Testis (tissue), 3 donors: ENCODE data around the gene ZFP36L2. TPM values are rescaled to one million over a fixed set of nuclear protein-coding genes. Genes with fewer than 3 reads are reported as not detected.

Source experiments
- DNase-seq: peaks from one replicate; pipeline ENCODE4 v3.0.0-alpha.2; 2019
- H3K27ac ChIP-seq, 2 donors: fragments of 200-600 bp; sonication (generic); one replicate each; pipeline ENCODE4 v1.5.1; 2019
- H3K27me3 ChIP-seq: fragments of 200-600 bp; sonication (generic); one replicate; pipeline ENCODE4 v1.5.1; 2019
- H3K36me3 ChIP-seq: fragments of 200-600 bp; sonication (generic); one replicate; pipeline ENCODE4 v1.5.1; 2017; ENCODE audit warnings: low read depth; ENCODE audit errors: missing control alignments
- H3K4me1 ChIP-seq: fragments of 200-600 bp; sonication (generic); one replicate; pipeline ENCODE4 v1.5.1; 2019
- H3K4me3 ChIP-seq, 2 donors: fragments of 200-600 bp; sonication (generic); one replicate each; pipeline ENCODE4 v1.5.1; 2017 to 2019
- H3K9me3 ChIP-seq: fragments of 200-600 bp; sonication (generic); one replicate; pipeline ENCODE4 v1.5.1; 2017
- CTCF ChIP-seq, 3 experiments: fragments of 450-650 bp in 2 of 3; fragments of 200-600 bp in 1 of 3; sonication (generic) in 1 of 3; IDR thresholded peaks; one replicate each; pipeline ENCODE4 v1.5.1; 2016 to 2019; ENCODE audit warnings: antibody characterized with exemption in 3 of 3, mild to moderate bottlenecking in 2 of 3, moderate library complexity in 1 of 3
- POLR2A ChIP-seq: fragments of 450-650 bp; IDR thresholded peaks from one replicate; pipeline ENCODE4 v1.6.1; 2017; ENCODE audit warnings: antibody characterized with exemption, mild to moderate bottlenecking, moderate library complexity
- WGBS, 2 donors: methylation state at CpG; one replicate each; pipeline ENCODE4 v1.1.5; 2018; 5-methylcytosine and 5-hydroxymethylcytosine counted together
- intact Hi-C: fragments of 100-400 bp; cut with DNase I; formaldehyde crosslinking; loops from one replicate; pipeline ENCODE4 v1.15.1; 2023; ENCODE audit warnings: low total_unique reads
- polyA plus RNA-seq: library from polyadenylated mRNA; stranded (reverse); fragments of 350-450 nt; fragmentation: Illumina TruSeq; extraction: RNeasy Lipid Tissue Mini Kit (QIAGEN cat#74804); gene quantifications from one replicate; pipeline ENCODE4 v1.2.3, GENCODE V29; 2014; ENCODE audit warnings: low read depth, low replicate concordance; ENCODE audit not compliant: insufficient read depth
- total RNA-seq, 2 donors: library from RNA; depleted of rRNA; stranded (reverse); fragments of >200 nt; gene quantifications; one replicate each; pipeline ENCODE4 v1.2.3, GENCODE V29; 2016

The ZFP36L2 gene
- total and polyA plus RNA-seq, 3 donors from 2014 or later: 35.7 to 54.4 (median 45.4) TPM

- 9 to 19% methylated on average over 4 of the region's 4 CpGs for WGBS, 2 donors
- Histone ChIP-seq H3K27ac (peak overlapping the region; percentile 92 to 100), H3K36me3 (no peaks in the 10 kb centered on the region), H3K9me3 (no peaks in the 10 kb centered on the region), H3K27me3 (no peaks in the 10 kb centered on the region), H3K4me3 (peak overlapping the region; percentile 84 to 97), H3K4me1 (peaks cover 40% of the 10 kb centered on the region)
- intact Hi-C loops: loop anchor here (5.0 to 10.0 kb wide), 3 partner anchors 201 to 379 kb away; no protein-coding TSS in a partner anchor
- no peak for DNase-seq
- TF ChIP-seq POLR2A (no peak), CTCF (IDR thresholded peaks at IDR 0.05) (no peak)
Observed at GRCh38 chr2:43223521-43224001, 2.8 kb downstream of the ZFP36L2 start.

- 23 to 25% methylated on average over 8 of the region's 8 CpGs for WGBS, 2 donors
- no peaks in the 10 kb centered on the region for H3K9me3 ChIP-seq
- H3K27me3 ChIP-seq: no peaks in the 10 kb centered on the region
- peak overlapping the region; percentile 92 to 100 for H3K27ac ChIP-seq
- DNase-seq: no peak
- no peak for TF ChIP-seq POLR2A
- no peak for TF ChIP-seq CTCF (IDR thresholded peaks at IDR 0.05)
- no peaks in the 10 kb centered on the region for H3K36me3 ChIP-seq
- intact Hi-C loops: loop anchor here (5.0 to 10.0 kb wide), 3 partner anchors 200 to 378 kb away; no protein-coding TSS in a partner anchor
- H3K4me1 ChIP-seq: peaks cover 40% of the 10 kb centered on the region
- H3K4me3 ChIP-seq: peak overlapping the region; percentile 84 to 97
Observed at GRCh38 chr2:43222475-43223309, 3.7 kb downstream of the ZFP36L2 start.

GRCh38 chr2:43221763-43222474 is 4.5 kb downstream of the ZFP36L2 start:
- DNase-seq: peak; percentile 92
- H3K4me3 ChIP-seq: peak overlapping the region in 1 of 2 donors; percentile 84
- H3K27ac ChIP-seq: peak overlapping the region; percentile 92 to 100
- H3K27me3 ChIP-seq: no peaks in the 10 kb centered on the region
- 16 to 20% methylated on average over 8 of the region's 8 CpGs for WGBS, 2 donors
- no peak for TF ChIP-seq POLR2A
- TF ChIP-seq CTCF (IDR thresholded peaks at IDR 0.05): no peak
- peaks cover 43% of the 10 kb centered on the region for H3K4me1 ChIP-seq
- no peaks in the 10 kb centered on the region for H3K9me3 ChIP-seq
- H3K36me3 ChIP-seq: no peaks in the 10 kb centered on the region
- intact Hi-C loops: loop anchor here (5.0 to 10.0 kb wide), 3 partner anchors 200 to 377 kb away; no protein-coding TSS in a partner anchor

- Histone ChIP-seq H3K27me3 (no peaks in the 10 kb centered on the region), H3K9me3 (no peaks in the 10 kb centered on the region), H3K4me3 (peak overlapping the region in 1 of 2 donors; percentile 84), H3K4me1 (peaks cover 43% of the 10 kb centered on the region), H3K36me3 (no peaks in the 10 kb centered on the region), H3K27ac (peak overlapping the region; percentile 92 to 100)
- WGBS, 2 donors: 15 to 29% methylated on average over 10 to 16 of the region's 16 CpGs
- peak; percentile 55 for DNase-seq
- intact Hi-C loops: loop anchor here (5.0 to 10.0 kb wide), 3 partner anchors 199 to 376 kb away; no protein-coding TSS in a partner anchor
- TF ChIP-seq CTCF (IDR thresholded peaks at IDR 0.05) (no peak), POLR2A (no peak)
Observed at GRCh38 chr2:43221124-43221762, 5.2 kb downstream of the ZFP36L2 start.
